ENCODE results near the gene KRT16. TPM values are rescaled to one million over a fixed set of nuclear protein-coding genes. Genes with fewer than 3 reads are reported as not detected.

The KRT16 gene
- total RNA-seq, 2 experiments from 2014 or later: not detected

GRCh38 chr17:41639492-41640473 is 27.2 kb upstream of the KRT16 start:
- DNase-seq: no peak
- Mint-ChIP-seq H3K36me3 (ENCODE audit: low read depth) (no peaks in the 10 kb centered on the region), H3K27me3 (no peaks in the 10 kb centered on the region), H3K4me1 (no peaks in the 10 kb centered on the region), H3K9me3 (no peaks in the 10 kb centered on the region), H3K27ac (no peak overlapping the region), H3K4me3 (no peak overlapping the region)
- ChIA-PET CTCF (interaction anchor here (0.6 to 2.1 kb wide), 3 partner anchors 9 to 91 kb away, joined by 3 to 10 read pairs (median 5); no protein-coding TSS in a partner anchor), POLR2A (no interaction called here)

GRCh38 chr17:41638941-41639340 is 26.4 kb upstream of the KRT16 start:
- H3K27ac Mint-ChIP-seq: no peak overlapping the region
- H3K4me3 Mint-ChIP-seq: no peak overlapping the region
- ChIA-PET CTCF (interaction anchor here (2.1 kb wide), 1 partner anchor 10 kb away, joined by 10 read pairs; no protein-coding TSS in a partner anchor), POLR2A (no interaction called here)
- no peaks in the 10 kb centered on the region for H3K27me3 Mint-ChIP-seq
- no peak for DNase-seq
- H3K36me3 Mint-ChIP-seq (ENCODE audit: low read depth): no peaks in the 10 kb centered on the region
- H3K4me1 Mint-ChIP-seq: no peaks in the 10 kb centered on the region
- H3K9me3 Mint-ChIP-seq: no peaks in the 10 kb centered on the region

- no peaks in the 10 kb centered on the region for H3K4me1 Mint-ChIP-seq
- no peaks in the 10 kb centered on the region for H3K9me3 Mint-ChIP-seq
- no peak overlapping the region for H3K4me3 Mint-ChIP-seq
- no peaks in the 10 kb centered on the region for H3K36me3 Mint-ChIP-seq (ENCODE audit: low read depth)
- DNase-seq: no peak
- ChIA-PET CTCF (no interaction called here), POLR2A (no interaction called here)
- no peaks in the 10 kb centered on the region for H3K27me3 Mint-ChIP-seq
- H3K27ac Mint-ChIP-seq: no peak overlapping the region
Observed at GRCh38 chr17:41638194-41638593, 25.6 kb upstream of the KRT16 start.

- ChIA-PET CTCF (interaction anchor here (0.8 kb wide), 1 partner anchor 86 kb away, joined by 3 read pairs; no protein-coding TSS in a partner anchor), POLR2A (no interaction called here)
- Mint-ChIP-seq H3K36me3 (ENCODE audit: low read depth) (no peaks in the 10 kb centered on the region), H3K4me1 (no peaks in the 10 kb centered on the region), H3K27ac (no peak overlapping the region), H3K9me3 (no peaks in the 10 kb centered on the region), H3K4me3 (no peak overlapping the region), H3K27me3 (no peaks in the 10 kb centered on the region)
- DNase-seq: no peak
Observed at GRCh38 chr17:41636652-41637051, 24.1 kb upstream of the KRT16 start.

- no peak overlapping the region for H3K27ac Mint-ChIP-seq
Observed at GRCh38 chr17:41635121-41636097, 22.8 kb upstream of the KRT16 start.

GRCh38 chr17:41634639-41635038 is 22.1 kb upstream of the KRT16 start:
- Mint-ChIP-seq H3K27ac (no peak overlapping the region), H3K27me3 (no peaks in the 10 kb centered on the region), H3K4me3 (no peak overlapping the region), H3K4me1 (no peaks in the 10 kb centered on the region), H3K9me3 (no peaks in the 10 kb centered on the region), H3K36me3 (ENCODE audit: low read depth) (no peaks in the 10 kb centered on the region)
- no peak for DNase-seq
- POLR2A ChIA-PET: no interaction called here
- CTCF ChIA-PET: interaction anchor here (1.0 kb wide), 1 partner anchor 28 kb away, joined by 3 read pairs; no protein-coding TSS in a partner anchor

More at GRCh38 chr17:41635121-41636097, 22.8 kb upstream of the KRT16 start:
- CTCF ChIA-PET: interaction anchor here (1.0 kb wide), 1 partner anchor 27 kb away, joined by 3 read pairs; no protein-coding TSS in a partner anchor
- no peaks in the 10 kb centered on the region for H3K27me3 Mint-ChIP-seq
- no peaks in the 10 kb centered on the region for H3K36me3 Mint-ChIP-seq (ENCODE audit: low read depth)
- POLR2A ChIA-PET: no interaction called here
- H3K4me1 Mint-ChIP-seq: no peaks in the 10 kb centered on the region
- H3K9me3 Mint-ChIP-seq: no peaks in the 10 kb centered on the region
- no peak overlapping the region for H3K4me3 Mint-ChIP-seq
- DNase-seq: no peak

GRCh38 chr17:41633556-41634199 is 21.1 kb upstream of the KRT16 start:
- H3K4me3 Mint-ChIP-seq: no peak overlapping the region
- no peak for DNase-seq
- H3K4me1 Mint-ChIP-seq: no peaks in the 10 kb centered on the region
- ChIA-PET POLR2A (no interaction called here), CTCF (no interaction called here)
- no peak overlapping the region for H3K27ac Mint-ChIP-seq
- H3K36me3 Mint-ChIP-seq (ENCODE audit: low read depth): no peaks in the 10 kb centered on the region
- no peaks in the 10 kb centered on the region for H3K27me3 Mint-ChIP-seq
- H3K9me3 Mint-ChIP-seq: no peaks in the 10 kb centered on the region

- CTCF ChIA-PET: no interaction called here
- Mint-ChIP-seq H3K9me3 (no peaks in the 10 kb centered on the region), H3K4me3 (no peak overlapping the region), H3K27ac (no peak overlapping the region), H3K36me3 (ENCODE audit: low read depth) (no peaks in the 10 kb centered on the region), H3K4me1 (no peaks in the 10 kb centered on the region), H3K27me3 (no peaks in the 10 kb centered on the region)
- no peak for DNase-seq
- POLR2A ChIA-PET: no interaction called here
Observed at GRCh38 chr17:41632482-41633105, 20.0 kb upstream of the KRT16 start.

- no peaks in the 10 kb centered on the region for H3K27me3 Mint-ChIP-seq
- ChIA-PET POLR2A (no interaction called here), CTCF (no interaction called here)
- H3K36me3 Mint-ChIP-seq (ENCODE audit: low read depth): no peaks in the 10 kb centered on the region
- no peaks in the 10 kb centered on the region for H3K4me1 Mint-ChIP-seq
- H3K4me3 Mint-ChIP-seq: no peak overlapping the region
- H3K27ac Mint-ChIP-seq: no peak overlapping the region
- DNase-seq: no peak
- H3K9me3 Mint-ChIP-seq: no peaks in the 10 kb centered on the region
Observed at GRCh38 chr17:41631898-41632285, 19.3 kb upstream of the KRT16 start.

- Mint-ChIP-seq H3K4me1 (no peaks in the 10 kb centered on the region), H3K27me3 (no peaks in the 10 kb centered on the region), H3K36me3 (ENCODE audit: low read depth) (no peaks in the 10 kb centered on the region), H3K4me3 (no peak overlapping the region), H3K9me3 (no peaks in the 10 kb centered on the region), H3K27ac (no peak overlapping the region)
- ChIA-PET POLR2A (no interaction called here), CTCF (no interaction called here)
- no peak for DNase-seq
Observed at GRCh38 chr17:41631025-41631897, 18.7 kb upstream of the KRT16 start.

- Mint-ChIP-seq H3K27ac (no peak overlapping the region), H3K9me3 (no peaks in the 10 kb centered on the region), H3K4me3 (no peak overlapping the region), H3K27me3 (no peaks in the 10 kb centered on the region), H3K4me1 (no peaks in the 10 kb centered on the region), H3K36me3 (ENCODE audit: low read depth) (no peaks in the 10 kb centered on the region)
- ChIA-PET CTCF (interaction anchor here (1.3 kb wide), 1 partner anchor 33 kb away, joined by 4 read pairs; no protein-coding TSS in a partner anchor), POLR2A (no interaction called here)
- DNase-seq: no peak
Observed at GRCh38 chr17:41629826-41630670, 17.5 kb upstream of the KRT16 start.

All from activated CD4-positive, alpha-beta memory T cell treated with anti-CD3 and anti-CD28 coated beads, Interleukin-2, amount 10 ng/mL, durations not matched to agents 7 days and 5 days (primary cell).